ENCODE data around the gene DDT.
"Not testable (repeated sequence)": the region's sequence is repeated elsewhere in the genome, so short reads cannot be mapped to it uniquely, and the experiment has no call there.

DDT gene

DNA sequence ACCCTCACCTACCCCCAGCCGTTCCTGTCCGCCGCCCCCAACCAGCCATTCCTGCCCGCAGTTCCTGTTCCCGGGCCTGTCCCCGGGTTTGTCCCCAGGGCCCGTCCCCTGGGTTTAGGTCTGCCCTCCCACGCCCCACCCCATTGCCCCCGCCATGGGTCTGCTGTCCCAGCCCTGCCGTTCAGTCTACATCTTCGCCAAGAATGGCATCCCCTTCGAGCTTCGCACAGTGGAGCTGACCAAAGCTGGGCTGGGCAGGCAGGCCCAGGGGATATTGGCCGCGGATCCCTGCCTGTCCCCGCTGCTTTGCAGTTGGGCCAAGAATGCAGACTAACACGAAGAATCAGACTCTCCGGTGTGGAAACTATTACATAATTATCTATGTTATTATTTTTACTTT lies 24.5 kb downstream of the DDT start:
- DNase-seq, result not testable (repeated sequence)

DNA sequence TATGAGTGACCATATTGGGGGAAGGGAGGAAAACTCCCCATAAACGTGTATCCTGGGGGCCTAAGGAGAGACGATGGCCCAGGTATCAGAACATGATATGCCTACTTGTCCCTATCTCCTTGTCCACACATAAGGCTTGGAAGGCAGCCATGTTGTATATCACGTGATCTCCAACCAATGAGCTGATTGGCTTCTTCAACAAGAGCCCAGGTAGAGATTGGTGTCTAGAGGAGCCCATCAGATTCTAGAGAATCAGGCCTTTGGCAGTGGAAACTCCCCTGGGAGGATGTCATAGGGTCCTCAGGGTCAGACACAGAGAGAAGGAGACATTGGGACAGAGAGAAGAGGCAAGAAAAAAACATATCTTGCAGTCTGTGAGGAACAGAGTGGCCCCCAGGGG lies 26.9 kb downstream of the DDT start:
- not testable (repeated sequence) for DNase-seq

DNA sequence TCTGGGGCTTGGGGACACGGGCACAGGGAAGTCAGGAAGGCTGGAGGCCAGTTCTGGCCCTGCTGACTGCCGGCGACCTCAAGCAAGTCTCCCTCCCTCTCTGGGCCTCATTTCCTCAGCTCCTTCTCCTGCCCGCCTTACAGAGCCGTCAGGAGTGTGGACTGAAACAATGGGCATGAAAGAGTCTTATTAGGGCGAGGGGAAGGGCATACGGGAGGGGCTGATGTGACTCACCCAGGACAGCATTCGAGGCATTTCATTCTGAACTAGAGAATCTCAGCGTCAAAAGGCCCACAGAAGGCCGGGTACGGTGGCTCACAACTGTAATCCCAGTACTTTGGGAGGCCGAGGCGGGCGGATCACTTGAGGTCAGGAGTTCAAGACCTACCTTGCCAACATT lies 34.1 kb downstream of the DDT start:
- DNase-seq, result not testable (repeated sequence)

DNA sequence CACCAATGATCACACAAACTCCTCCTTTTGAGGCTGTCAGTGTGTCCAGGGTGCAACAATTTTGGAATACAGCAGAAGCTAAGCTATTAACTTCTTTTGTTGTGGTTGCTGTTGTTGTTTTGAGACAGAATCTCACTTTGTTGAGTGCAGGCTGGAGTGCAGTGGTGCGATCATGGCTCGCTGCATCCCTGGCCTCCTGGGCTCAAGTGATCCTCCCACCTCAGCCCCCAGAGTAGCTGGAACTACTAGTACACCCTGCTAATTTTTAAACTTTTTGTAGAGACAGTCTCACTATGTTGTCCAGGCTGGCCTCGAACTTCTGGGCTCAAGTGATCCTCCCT lies 35.3 kb downstream of the DDT start:
- no peak for DNase-seq

DNA sequence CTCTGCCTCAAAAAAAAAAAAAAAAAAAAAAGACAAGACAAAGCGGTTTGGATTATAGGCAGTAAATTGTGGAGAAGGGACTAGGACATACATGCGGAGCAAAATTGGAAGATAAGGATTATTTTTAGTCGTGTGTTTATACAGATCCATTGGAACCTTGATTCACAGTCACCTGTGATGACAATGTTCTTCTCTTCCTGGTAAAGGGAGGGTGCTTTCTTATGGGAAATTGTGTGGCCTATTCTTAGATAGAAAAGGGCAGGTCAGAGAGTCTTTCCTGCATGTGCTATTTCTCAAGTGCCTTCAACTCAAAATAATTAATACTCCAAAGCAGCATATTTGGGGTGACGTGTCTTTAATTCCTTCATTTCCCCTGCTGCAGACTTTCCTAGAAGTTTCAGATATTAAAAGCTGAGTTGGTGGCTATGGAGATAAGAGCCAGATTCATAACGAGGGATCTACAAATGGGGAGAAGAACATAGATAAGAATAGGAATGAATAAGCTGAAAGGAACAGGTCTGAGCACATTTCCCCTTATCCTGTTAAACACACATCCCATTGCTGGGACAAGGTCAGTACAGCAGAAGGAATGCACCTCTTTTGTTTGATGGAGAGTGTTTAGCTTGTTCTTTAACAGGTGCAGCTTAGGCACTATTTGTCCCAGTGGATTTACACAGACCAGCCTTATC lies 35.8 kb downstream of the DDT start:
- no peak for DNase-seq

DNA sequence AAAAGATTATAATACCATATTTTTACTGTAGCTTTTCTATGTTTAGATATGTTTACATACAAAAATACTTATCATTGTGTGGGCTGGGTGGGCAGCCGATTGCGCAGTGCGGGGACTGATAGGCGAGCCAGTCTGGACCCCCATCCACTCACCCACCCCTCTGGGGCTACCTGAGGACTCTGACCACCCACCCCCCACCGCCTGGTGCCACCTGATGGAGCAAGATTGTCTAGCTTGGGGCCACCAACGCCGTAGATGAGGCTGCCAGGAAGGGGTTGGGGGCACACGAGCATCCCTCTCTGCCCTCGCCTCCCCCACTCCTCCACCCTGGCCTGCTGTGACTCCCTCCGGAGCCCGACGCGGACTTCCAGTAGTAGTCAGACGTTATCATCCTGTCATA lies 47.7 kb downstream of the DDT start:
- no peak for DNase-seq

DNA sequence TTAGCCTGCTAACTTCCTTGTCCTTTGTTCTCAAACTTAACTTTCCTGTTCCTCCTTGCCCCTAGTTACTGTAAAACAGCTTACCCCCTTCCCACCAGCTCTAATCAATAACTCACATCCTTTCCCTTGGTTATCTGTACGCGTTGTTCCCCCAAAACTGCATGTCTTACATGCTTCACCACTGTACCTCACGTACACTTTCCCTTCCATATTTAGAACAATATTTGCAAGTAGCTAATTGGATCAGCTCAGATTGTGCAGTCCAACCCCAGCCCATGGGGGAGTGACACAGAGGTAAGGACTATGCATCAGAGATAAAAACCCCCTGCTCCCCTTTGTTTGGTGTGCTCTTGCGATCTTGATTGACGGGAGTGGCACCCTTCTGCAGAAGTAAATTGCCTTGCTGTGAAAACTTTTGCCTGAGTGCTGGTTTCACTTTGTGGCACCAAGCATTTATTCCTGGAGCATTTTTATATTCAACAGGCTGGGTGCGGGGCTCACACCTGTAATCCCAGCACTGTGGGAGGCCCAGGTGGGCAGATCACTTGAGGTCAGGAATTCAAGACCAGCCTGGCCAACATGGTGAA lies 49.1 kb downstream of the DDT start:
- no peak for DNase-seq

DNA sequence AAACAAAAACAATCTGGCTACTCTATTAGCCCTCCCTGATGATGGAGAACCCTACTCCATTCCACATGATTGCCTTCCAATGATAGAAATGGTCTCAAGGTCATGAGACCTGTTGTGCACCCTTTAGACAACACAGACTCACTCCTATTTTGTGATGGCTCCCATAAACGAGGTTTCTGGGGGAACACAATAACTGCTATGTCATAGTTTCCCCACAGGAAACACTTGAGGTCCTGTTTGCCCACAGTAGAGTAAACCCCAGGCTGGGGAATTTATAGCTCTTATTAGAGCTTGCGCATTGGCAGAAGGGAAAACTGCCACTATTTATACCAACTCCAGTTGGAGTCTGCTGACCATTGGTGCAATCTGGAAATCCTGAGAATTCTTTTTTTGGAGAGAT lies 51.3 kb downstream of the DDT start:
- no peak for DNase-seq

DNA sequence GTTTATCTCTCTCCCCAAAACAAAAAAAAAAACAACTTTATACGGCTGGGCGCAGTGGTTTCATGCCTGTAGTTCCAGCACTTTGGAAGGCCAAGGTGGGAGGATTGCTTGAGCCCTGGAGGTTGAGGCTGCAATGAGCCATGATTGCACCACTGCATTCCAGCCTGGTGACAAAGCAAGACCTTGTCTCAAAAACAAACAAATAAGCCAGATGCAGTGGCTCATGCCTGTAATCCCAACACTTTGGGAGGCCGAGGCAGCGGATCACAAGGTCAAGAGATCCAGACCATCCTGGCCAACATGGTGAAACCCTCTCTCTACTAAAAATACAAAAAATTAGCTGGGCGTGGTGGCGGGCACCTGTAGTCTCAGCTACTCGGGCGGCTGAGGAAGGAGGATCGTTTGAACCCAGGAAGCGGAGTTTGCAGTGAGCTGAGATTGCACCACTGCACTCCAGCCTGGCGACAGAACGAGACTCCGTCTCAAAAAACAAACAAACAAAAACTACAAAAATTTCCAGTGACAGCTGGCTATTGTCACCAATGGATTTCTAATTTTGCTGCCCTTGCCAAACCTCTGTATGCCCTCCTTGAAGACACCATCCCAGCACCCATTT lies 52.5 kb downstream of the DDT start:
- peak; percentile 81 for DNase-seq

Data from islet precursor cell (in vitro differentiated cells).